ENCODE data around the gene NR3C1. TPM values are rescaled to one million over a fixed set of nuclear protein-coding genes. Genes with fewer than 3 reads are reported as not detected.

NR3C1 gene
- total and polyA plus RNA-seq, 8 donors = 6.5 to 42.2 (median 27.1) TPM

GRCh38 chr5:143248822-143249579, 154.5 kb downstream of the NR3C1 start:
- intact Hi-C loops (cut with DNase I) = no loop called here
- ATAC-seq = peak in 3 of 4 donors; percentile 53 to 76 (median 74)

GRCh38 chr5:143248391-143248790, 155.1 kb downstream of the NR3C1 start:
- intact Hi-C loops (cut with DNase I) = no loop called here
- H3K9me3 ChIP-seq = no peaks in the 10 kb centered on the region
- 65 to 76% methylated on average over 3 of the region's 3 CpGs for WGBS, 2 donors
- H3K4me3 ChIP-seq = no peak overlapping the region
- DNase-seq (no peak), ATAC-seq (no peak), FAIRE-seq (no peak)
- H3K27ac ChIP-seq = no peak overlapping the region
- TF ChIP-seq CTCF (IDR thresholded peaks at IDR 0.05) = no peak
- no peaks in the 10 kb centered on the region for H3K4me1 ChIP-seq
- H3K36me3 ChIP-seq = no peaks in the 10 kb centered on the region
- no peaks in the 10 kb centered on the region for H3K27me3 ChIP-seq

More at GRCh38 chr5:143248822-143249579, 154.5 kb downstream of the NR3C1 start:
- DNase-seq (no peak), FAIRE-seq (no peak)
- no peaks in the 10 kb centered on the region for H3K36me3 ChIP-seq
- H3K27me3 ChIP-seq = no peaks in the 10 kb centered on the region
- H3K9me3 ChIP-seq = no peaks in the 10 kb centered on the region
- TF ChIP-seq CTCF (IDR thresholded peaks at IDR 0.05) = no peak
- 93 to 100% methylated on average over 3 of the region's 3 CpGs for WGBS, 2 donors
- no peak overlapping the region for H3K27ac ChIP-seq
- no peak overlapping the region for H3K4me3 ChIP-seq
- no peaks in the 10 kb centered on the region for H3K4me1 ChIP-seq

GRCh38 chr5:143247134-143247815, 156.2 kb downstream of the NR3C1 start:
- FAIRE-seq = no peak
- H3K4me3 ChIP-seq = no peak overlapping the region
- no peak for TF ChIP-seq CTCF (IDR thresholded peaks at IDR 0.05)
- H3K9me3 ChIP-seq = no peaks in the 10 kb centered on the region
- WGBS, 2 donors = 60 to 73% methylated on average over 1 of the region's 1 CpG
- no peak for ATAC-seq
- no peaks in the 10 kb centered on the region for H3K4me1 ChIP-seq
- intact Hi-C loops (cut with DNase I) = no loop called here
- DNase-seq = no peak
- no peak overlapping the region for H3K27ac ChIP-seq
- no peaks in the 10 kb centered on the region for H3K27me3 ChIP-seq
- H3K36me3 ChIP-seq = no peaks in the 10 kb centered on the region

- H3K9me3 ChIP-seq = no peaks in the 10 kb centered on the region
- no peaks in the 10 kb centered on the region for H3K36me3 ChIP-seq
- H3K4me3 ChIP-seq = no peak overlapping the region
- 89 to 96% methylated on average over 11 of the region's 11 CpGs for WGBS, 2 donors
- TF ChIP-seq CTCF (IDR thresholded peaks at IDR 0.05) = no peak
- intact Hi-C loops (cut with DNase I) = no loop called here
- H3K4me1 ChIP-seq = no peaks in the 10 kb centered on the region
- ATAC-seq (peak in 1 of 4 donors; percentile 29), FAIRE-seq (no peak), DNase-seq (no peak)
- H3K27me3 ChIP-seq = no peaks in the 10 kb centered on the region
- no peak overlapping the region for H3K27ac ChIP-seq
These were observed 157.4 kb downstream of the NR3C1 start for GRCh38 chr5:143245929-143246561.
